Measurements from ENCODE around the gene SHROOM3. TPM values are rescaled to one million over a fixed set of nuclear protein-coding genes. Genes with fewer than 3 reads are reported as not detected.

SHROOM3 gene
- total and polyA plus RNA-seq, 2 of the 13 experiments (the other 11 are each of a cell fraction or from before 2014, with no cell fraction given): 0.01 TPM; not detected in 1

- no peak for TF ChIP-seq SRF (IDR thresholded peaks at IDR 0.05; ENCODE audit: low read depth, low read length)
- TF ChIP-seq MLLT10 (CRISPR knock-in tag; IDR thresholded peaks at IDR 0.05): no peak
- TF ChIP-seq MBD4 (IDR thresholded peaks at IDR 0.05; ENCODE audit: borderline replicate concordance, low read length): no peak; the same call in 1 of the 2 replicates
- peak; percentile 88 for TF ChIP-seq ELF1 (CRISPR knock-in tag; IDR thresholded peaks at IDR 0.05)
- TF ChIP-seq NONO (IDR thresholded peaks at IDR 0.05): no peak
- TF ChIP-seq NONO (CRISPR knock-in tag; conservative IDR thresholded peaks at IDR 0.05): peak; percentile 29; the same call in 1 of the 2 replicates
- no peak; the same call in 1 of the 2 replicates for TF ChIP-seq SOX13 (IDR thresholded peaks at IDR 0.05)
- peak in 1 of 2 experiments; percentile 82; a peak in 2 of 4 replicates for TF ChIP-seq SOX13 (CRISPR knock-in tag; conservative IDR thresholded peaks at IDR 0.05 in 1 of 2, IDR thresholded peaks at IDR 0.05 in 1 of 2)
- peak; percentile 69; the same call in 1 of the 2 replicates for TF ChIP-seq TAF1 (CRISPR knock-in tag; IDR thresholded peaks at IDR 0.05)
- peak; percentile 50; the same call in 1 of the 2 replicates for TF ChIP-seq ATF1 (CRISPR knock-in tag; IDR thresholded peaks at IDR 0.05)
- TF ChIP-seq, protein P1, sequence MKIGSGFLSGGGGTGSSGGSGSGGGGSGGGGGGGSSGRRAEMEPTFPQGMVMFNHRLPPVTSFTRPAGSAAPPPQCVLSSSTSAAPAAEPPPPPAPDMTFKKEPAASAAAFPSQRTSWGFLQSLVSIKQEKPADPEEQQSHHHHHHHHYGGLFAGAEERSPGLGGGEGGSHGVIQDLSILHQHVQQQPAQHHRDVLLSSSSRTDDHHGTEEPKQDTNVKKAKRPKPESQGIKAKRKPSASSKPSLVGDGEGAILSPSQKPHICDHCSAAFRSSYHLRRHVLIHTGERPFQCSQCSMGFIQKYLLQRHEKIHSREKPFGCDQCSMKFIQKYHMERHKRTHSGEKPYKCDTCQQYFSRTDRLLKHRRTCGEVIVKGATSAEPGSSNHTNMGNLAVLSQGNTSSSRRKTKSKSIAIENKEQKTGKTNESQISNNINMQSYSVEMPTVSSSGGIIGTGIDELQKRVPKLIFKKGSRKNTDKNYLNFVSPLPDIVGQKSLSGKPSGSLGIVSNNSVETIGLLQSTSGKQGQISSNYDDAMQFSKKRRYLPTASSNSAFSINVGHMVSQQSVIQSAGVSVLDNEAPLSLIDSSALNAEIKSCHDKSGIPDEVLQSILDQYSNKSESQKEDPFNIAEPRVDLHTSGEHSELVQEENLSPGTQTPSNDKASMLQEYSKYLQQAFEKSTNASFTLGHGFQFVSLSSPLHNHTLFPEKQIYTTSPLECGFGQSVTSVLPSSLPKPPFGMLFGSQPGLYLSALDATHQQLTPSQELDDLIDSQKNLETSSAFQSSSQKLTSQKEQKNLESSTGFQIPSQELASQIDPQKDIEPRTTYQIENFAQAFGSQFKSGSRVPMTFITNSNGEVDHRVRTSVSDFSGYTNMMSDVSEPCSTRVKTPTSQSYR (CRISPR knock-in tag; IDR thresholded peaks at IDR 0.05; ENCODE audit: borderline replicate concordance): 0 out of 2 replicates have a peak, but pooled peaks have one; percentile 22
- peak; percentile 73; the same call in 1 of the 2 replicates for TF ChIP-seq ZNF292 (CRISPR knock-in tag; IDR thresholded peaks at IDR 0.05; ENCODE audit: borderline replicate concordance, low read depth)
- TF ChIP-seq AKNA (CRISPR knock-in tag; IDR thresholded peaks at IDR 0.05; ENCODE audit: borderline replicate concordance): no peak
- no peak for TF ChIP-seq KDM1A (CRISPR knock-in tag; IDR thresholded peaks at IDR 0.05)
- no peak for TF ChIP-seq ZNF382 (CRISPR knock-in tag; IDR thresholded peaks at IDR 0.05; ENCODE audit: borderline replicate concordance)
- no peak for TF ChIP-seq ZNF850 (CRISPR knock-in tag; conservative IDR thresholded peaks at IDR 0.05)
- peak; percentile 55; the same call in 1 of the 2 replicates for TF ChIP-seq ZNF816 (CRISPR knock-in tag; IDR thresholded peaks at IDR 0.05; ENCODE audit: borderline replicate concordance)
- 0 out of 2 replicates have a peak, but pooled peaks have one; percentile 32 for TF ChIP-seq SMAD9 (CRISPR knock-in tag; IDR thresholded peaks at IDR 0.05)
- TF ChIP-seq, protein P2, sequence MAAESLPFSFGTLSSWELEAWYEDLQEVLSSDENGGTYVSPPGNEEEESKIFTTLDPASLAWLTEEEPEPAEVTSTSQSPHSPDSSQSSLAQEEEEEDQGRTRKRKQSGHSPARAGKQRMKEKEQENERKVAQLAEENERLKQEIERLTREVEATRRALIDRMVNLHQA (CRISPR knock-in tag; IDR thresholded peaks at IDR 0.05): no peak
- peak; percentile 80 for TF ChIP-seq ERF (CRISPR knock-in tag; IDR thresholded peaks at IDR 0.05)
- TF ChIP-seq, protein P3, sequence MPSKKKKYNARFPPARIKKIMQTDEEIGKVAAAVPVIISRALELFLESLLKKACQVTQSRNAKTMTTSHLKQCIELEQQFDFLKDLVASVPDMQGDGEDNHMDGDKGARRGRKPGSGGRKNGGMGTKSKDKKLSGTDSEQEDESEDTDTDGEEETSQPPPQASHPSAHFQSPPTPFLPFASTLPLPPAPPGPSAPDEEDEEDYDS (CRISPR knock-in tag; IDR thresholded peaks at IDR 0.05): peak; percentile 43
- TF ChIP-seq ZNF343 (CRISPR knock-in tag; IDR thresholded peaks at IDR 0.05): 0 out of 2 replicates have a peak, but pooled peaks have one; percentile 49
Measured at GRCh38 chr4:76830964-76831703, 396.1 kb downstream of the SHROOM3 start (continued).

All from HepG2 (cell line).